SK-N-SH (cell line): ENCODE results near the gene NFIX. TPM values are rescaled to one million over a fixed set of nuclear protein-coding genes. Genes with fewer than 3 reads are reported as not detected.

Experiments
- CTCF ChIA-PET: fragments of 300-600, 350-600 bp; formaldehyde crosslinking; extraction: SDS; loops from one replicate; lab custom pipeline; 2021; lab: Yijun Ruan, JAX
- POLR2A ChIA-PET: fragments of 350-600 bp; sonication (Branson Sonifier 250); formaldehyde crosslinking; extraction: SDS; loops from one replicate; lab custom pipeline; 2020; ENCODE audit warnings: antibody characterized with exemption, inconsistent platforms; lab: Yijun Ruan, JAX
- DNase-seq: peaks from one replicate; pipeline ENCODE4 v3.0.0; 2012
- H2AFZ ChIP-seq: fragments of 200-600 bp; sonication (generic); 2 replicates; pipeline ENCODE4 v1.8.1; 2016; ENCODE audit warnings: antibody characterized with exemption, mild to moderate bottlenecking, low read depth
- H3F3A ChIP-seq: fragments of 200-600 bp; sonication (generic); replicated peaks from 2 replicates; pipeline ENCODE3; 2016; ENCODE audit warnings: antibody characterized with exemption, mild to moderate bottlenecking; ENCODE audit not compliant: insufficient read depth
- H3K27ac ChIP-seq, 2 experiments: fragments of 200-500 bp in 1 of 2; fragments of 200-600 bp in 1 of 2; sonication (Bioruptor generic) in 1 of 2; sonication (generic), shearing (Covaris generic) in 1 of 2; 2 replicates each; pipeline versions ENCODE4 v1.5.1 to v1.6.1; 2014 to 2016; ENCODE audit warnings: low read depth in 2 of 2, inconsistent platforms in 1 of 2, low read length in 1 of 2, mild to moderate bottlenecking in 1 of 2, mixed read lengths in 1 of 2
- H3K27me3 ChIP-seq: fragments of 200-600 bp; sonication (generic), shearing (Covaris generic); 2 replicates; pipeline ENCODE4 v1.6.1; 2016; ENCODE audit warnings: mixed run types; ENCODE audit not compliant: insufficient read depth
- H3K36me3 ChIP-seq, 2 experiments: fragments of 200-500 bp in 1 of 2; fragments of 200-600 bp in 1 of 2; sonication (Bioruptor generic) in 1 of 2; sonication (generic) in 1 of 2; replicated peaks in 1 of 2; 2 replicates each; pipeline versions ENCODE3 to v1.5.1; 2014 to 2016; ENCODE audit warnings: low read length in 1 of 2, mild to moderate bottlenecking in 1 of 2; ENCODE audit not compliant: insufficient read depth in 2 of 2, control insufficient read depth in 1 of 2
- H3K4me1 ChIP-seq, 2 experiments: fragments of 200-500 bp in 1 of 2; fragments of 200-600 bp in 1 of 2; sonication (Bioruptor generic) in 1 of 2; sonication (generic), shearing (Covaris generic) in 1 of 2; 2 replicates each; pipeline versions ENCODE4 v1.5.1 to v1.6.1; 2014 to 2016; ENCODE audit warnings: low read depth in 1 of 2, low read length in 1 of 2, mixed run types in 1 of 2; ENCODE audit not compliant: insufficient read depth in 2 of 2, control insufficient read depth in 1 of 2
- H3K4me2 ChIP-seq: fragments of 200-600 bp; sonication (generic), shearing (Covaris generic); 2 replicates; pipeline ENCODE4 v1.6.1; 2017; ENCODE audit warnings: mixed run types
- H3K4me3 ChIP-seq, 2 experiments: fragments of 200-500 bp in 1 of 2; fragments of 200-600 bp in 1 of 2; sonication (Bioruptor generic) in 1 of 2; sonication (generic), shearing (Covaris generic) in 1 of 2; 2 replicates each; pipeline versions ENCODE4 v1.5.1 to v1.8.1; 2014 to 2016; ENCODE audit warnings: low read depth in 2 of 2, inconsistent platforms in 1 of 2, low read length in 1 of 2, mild to moderate bottlenecking in 1 of 2, mixed read lengths in 1 of 2, moderate library complexity in 1 of 2
- H3K79me2 ChIP-seq: fragments of 200-600 bp; sonication (generic); 2 replicates; pipeline ENCODE4 v1.8.1; 2017; ENCODE audit warnings: mild to moderate bottlenecking; ENCODE audit not compliant: insufficient read depth
- H3K9ac ChIP-seq: fragments of 200-600 bp; sonication (generic); 2 replicates; pipeline ENCODE4 v1.6.1; 2017; ENCODE audit warnings: mixed run types
- H3K9me2 ChIP-seq: fragments of 200-600 bp; sonication (generic); 2 replicates; pipeline ENCODE4 v1.6.1; 2017; ENCODE audit warnings: mixed run types
- H3K9me3 ChIP-seq: fragments of 200-600 bp; sonication (generic); 2 replicates; pipeline ENCODE4 v1.6.1; 2017; ENCODE audit warnings: mixed run types, mild to moderate bottlenecking, moderate library complexity
- H4K20me1 ChIP-seq: fragments of 200-600 bp; sonication (generic); 2 replicates; pipeline ENCODE4 v1.6.1; 2017; ENCODE audit warnings: mild to moderate bottlenecking, mixed run types; ENCODE audit not compliant: insufficient read depth
- CHD2 ChIP-seq: fragments of 150-350 bp; IDR thresholded peaks from 2 replicates; pipeline ENCODE4 v1.6.1; 2018; ENCODE audit warnings: low read length; ENCODE audit not compliant: partially characterized antibody
- EZH2phosphoT487 ChIP-seq: fragments of 200-600 bp; sonication (generic); IDR thresholded peaks from 2 replicates; pipeline ENCODE4 v1.6.1; 2017; ENCODE audit warnings: low read depth, mixed run types, mild to moderate bottlenecking, antibody characterized with exemption, moderate library complexity, borderline replicate concordance
- FOSL2 ChIP-seq: IDR thresholded peaks from 2 replicates; pipeline ENCODE4 v1.4.0; 2012; ENCODE audit warnings: low read depth, mild to moderate bottlenecking, moderate library complexity, borderline replicate concordance
- FOXJ3 ChIP-seq: sonication (generic); formaldehyde crosslinking; IDR thresholded peaks from 2 replicates; pipeline ENCODE4 v1.5.1; 2020; ENCODE audit warnings: mild to moderate bottlenecking, missing genetic modification reagents
- FOXM1 ChIP-seq: IDR thresholded peaks from 2 replicates; pipeline ENCODE4 v1.4.0; 2012; ENCODE audit warnings: low read depth, mild to moderate bottlenecking
- GATA2 ChIP-seq: sonication (generic); formaldehyde crosslinking; IDR thresholded peaks from 2 replicates; pipeline ENCODE4 v1.5.0; 2020; ENCODE audit warnings: mild to moderate bottlenecking, missing genetic modification reagents
- POLR2AphosphoS5 ChIP-seq: IDR thresholded peaks from 2 replicates; pipeline ENCODE4 v1.6.1; 2012; ENCODE audit warnings: low read depth, low read length
- RAD21 ChIP-seq: IDR thresholded peaks from 2 replicates; pipeline ENCODE4 v1.6.1; 2012; ENCODE audit warnings: mild to moderate bottlenecking, low read length
- SMC3 ChIP-seq: IDR thresholded peaks from 2 replicates; pipeline ENCODE4 v1.6.1; 2012; ENCODE audit warnings: low read depth, low read length, improper control_type of control experiment
- TCF12 ChIP-seq: IDR thresholded peaks from 2 replicates; pipeline ENCODE4 v1.4.0; 2012
- TEAD4 ChIP-seq: IDR thresholded peaks from 2 replicates; pipeline ENCODE4 v1.4.0; 2012; ENCODE audit warnings: mild to moderate bottlenecking, borderline replicate concordance; ENCODE audit not compliant: insufficient read depth
- WGBS: methylation state at CpG from one replicate; pipeline ENCODE4 v1.1.6; 2017; ENCODE audit warnings: low lambda C conversion rate; 5-methylcytosine and 5-hydroxymethylcytosine counted together
- polyA plus RNA-seq, 3 experiments: library from polyadenylated mRNA; depleted of rRNA; stranded (reverse); fragments of >200 nt; gene quantifications; 2 replicates each; pipeline ENCODE4 v1.2.3, GENCODE V29; 2012
- TF ChIP-seq, protein P1 (sequence below): fragments of 200-600 bp; sonication (generic); IDR thresholded peaks from 2 replicates; pipeline ENCODE4 v1.6.1; 2017; ENCODE audit warnings: antibody characterized with exemption, mild to moderate bottlenecking, moderate library complexity
- TF ChIP-seq, protein P2 (sequence below): IDR thresholded peaks from 2 replicates; pipeline ENCODE4 v1.6.1; 2012; ENCODE audit warnings: mild to moderate bottlenecking, low read depth, low read length, moderate library complexity

NFIX gene
- polyA plus RNA-seq, 1 of the 3 experiments (the other 2 are of a cell fraction): 14.8 TPM

DNA sequence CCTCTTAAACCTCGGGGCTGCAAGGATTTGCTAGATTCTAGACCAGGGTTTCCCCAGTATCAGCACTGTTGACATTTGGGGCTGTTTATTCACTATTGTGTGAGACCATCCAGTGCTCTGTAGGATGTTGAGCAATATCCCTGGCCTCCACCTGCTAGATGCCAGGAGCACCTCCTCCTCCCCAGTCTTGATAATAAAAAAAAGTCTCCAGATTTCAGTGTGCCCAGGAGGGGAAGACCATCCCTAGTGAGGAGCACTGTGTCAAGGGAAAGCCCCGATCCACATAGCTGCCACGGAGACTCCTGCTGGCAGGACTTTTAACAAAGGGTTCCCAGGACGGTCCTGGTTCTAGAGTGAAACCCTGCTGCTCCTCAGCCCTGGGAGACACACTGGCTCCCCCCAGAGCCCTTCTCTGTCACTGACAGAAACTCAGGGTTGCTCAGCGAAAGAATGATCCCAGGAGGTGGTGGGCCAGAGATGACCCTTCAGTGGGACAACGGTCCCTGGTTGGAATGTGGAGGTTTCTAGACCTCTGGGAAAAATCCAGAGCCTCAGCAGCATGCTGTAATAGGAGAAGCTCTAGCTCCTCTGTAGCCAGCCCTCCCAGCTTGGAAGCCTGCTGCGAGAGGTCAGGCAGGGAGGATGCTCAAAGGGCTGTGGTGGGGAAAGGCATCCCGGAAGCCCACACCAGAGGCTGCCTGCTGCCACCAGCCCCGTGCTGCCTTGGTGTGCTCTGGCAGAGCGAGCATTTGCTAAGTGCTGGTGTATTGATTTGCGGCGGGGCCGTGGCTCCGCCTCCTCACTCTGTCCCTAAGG, 87.1 kb downstream of the NFIX start:
- no peak for TF ChIP-seq GATA2
- TF ChIP-seq EZH2phosphoT487: no peak
- no peak for TF ChIP-seq FOSL2
- TF ChIP-seq, protein P1, sequence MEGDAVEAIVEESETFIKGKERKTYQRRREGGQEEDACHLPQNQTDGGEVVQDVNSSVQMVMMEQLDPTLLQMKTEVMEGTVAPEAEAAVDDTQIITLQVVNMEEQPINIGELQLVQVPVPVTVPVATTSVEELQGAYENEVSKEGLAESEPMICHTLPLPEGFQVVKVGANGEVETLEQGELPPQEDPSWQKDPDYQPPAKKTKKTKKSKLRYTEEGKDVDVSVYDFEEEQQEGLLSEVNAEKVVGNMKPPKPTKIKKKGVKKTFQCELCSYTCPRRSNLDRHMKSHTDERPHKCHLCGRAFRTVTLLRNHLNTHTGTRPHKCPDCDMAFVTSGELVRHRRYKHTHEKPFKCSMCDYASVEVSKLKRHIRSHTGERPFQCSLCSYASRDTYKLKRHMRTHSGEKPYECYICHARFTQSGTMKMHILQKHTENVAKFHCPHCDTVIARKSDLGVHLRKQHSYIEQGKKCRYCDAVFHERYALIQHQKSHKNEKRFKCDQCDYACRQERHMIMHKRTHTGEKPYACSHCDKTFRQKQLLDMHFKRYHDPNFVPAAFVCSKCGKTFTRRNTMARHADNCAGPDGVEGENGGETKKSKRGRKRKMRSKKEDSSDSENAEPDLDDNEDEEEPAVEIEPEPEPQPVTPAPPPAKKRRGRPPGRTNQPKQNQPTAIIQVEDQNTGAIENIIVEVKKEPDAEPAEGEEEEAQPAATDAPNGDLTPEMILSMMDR: peak; percentile 23
- no peak for TF ChIP-seq TCF12
- TF ChIP-seq FOXM1: no peak
- TF ChIP-seq TEAD4: no peak
- TF ChIP-seq RAD21: peak; percentile 61
- no peak for TF ChIP-seq POLR2AphosphoS5
- no peak for TF ChIP-seq CHD2
- TF ChIP-seq, protein P2, sequence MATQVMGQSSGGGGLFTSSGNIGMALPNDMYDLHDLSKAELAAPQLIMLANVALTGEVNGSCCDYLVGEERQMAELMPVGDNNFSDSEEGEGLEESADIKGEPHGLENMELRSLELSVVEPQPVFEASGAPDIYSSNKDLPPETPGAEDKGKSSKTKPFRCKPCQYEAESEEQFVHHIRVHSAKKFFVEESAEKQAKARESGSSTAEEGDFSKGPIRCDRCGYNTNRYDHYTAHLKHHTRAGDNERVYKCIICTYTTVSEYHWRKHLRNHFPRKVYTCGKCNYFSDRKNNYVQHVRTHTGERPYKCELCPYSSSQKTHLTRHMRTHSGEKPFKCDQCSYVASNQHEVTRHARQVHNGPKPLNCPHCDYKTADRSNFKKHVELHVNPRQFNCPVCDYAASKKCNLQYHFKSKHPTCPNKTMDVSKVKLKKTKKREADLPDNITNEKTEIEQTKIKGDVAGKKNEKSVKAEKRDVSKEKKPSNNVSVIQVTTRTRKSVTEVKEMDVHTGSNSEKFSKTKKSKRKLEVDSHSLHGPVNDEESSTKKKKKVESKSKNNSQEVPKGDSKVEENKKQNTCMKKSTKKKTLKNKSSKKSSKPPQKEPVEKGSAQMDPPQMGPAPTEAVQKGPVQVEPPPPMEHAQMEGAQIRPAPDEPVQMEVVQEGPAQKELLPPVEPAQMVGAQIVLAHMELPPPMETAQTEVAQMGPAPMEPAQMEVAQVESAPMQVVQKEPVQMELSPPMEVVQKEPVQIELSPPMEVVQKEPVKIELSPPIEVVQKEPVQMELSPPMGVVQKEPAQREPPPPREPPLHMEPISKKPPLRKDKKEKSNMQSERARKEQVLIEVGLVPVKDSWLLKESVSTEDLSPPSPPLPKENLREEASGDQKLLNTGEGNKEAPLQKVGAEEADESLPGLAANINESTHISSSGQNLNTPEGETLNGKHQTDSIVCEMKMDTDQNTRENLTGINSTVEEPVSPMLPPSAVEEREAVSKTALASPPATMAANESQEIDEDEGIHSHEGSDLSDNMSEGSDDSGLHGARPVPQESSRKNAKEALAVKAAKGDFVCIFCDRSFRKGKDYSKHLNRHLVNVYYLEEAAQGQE: no peak
- no peak for TF ChIP-seq FOXJ3 (CRISPR knock-in tag)
- TF ChIP-seq SMC3: peak; percentile 22; the same call in 1 of the 2 replicates
- Histone ChIP-seq H3K4me1 (peaks cover 10 to 33% of the 10 kb centered on the region in 2 experiments; a peak in 3 of 4 replicates), H3K36me3 (peaks cover 13 to 37% of the 10 kb centered on the region in 2 experiments), H2AFZ (no peak overlapping the region), H3K27ac (peak overlapping the region in 1 of 2 experiments; percentile 23; a peak in 2 of 4 replicates), H3F3A (no peaks in the 10 kb centered on the region), H3K9me2 (no peaks in the 10 kb centered on the region), H3K9ac (no peak overlapping the region), H3K4me2 (no peak overlapping the region), H3K27me3 (no peaks in the 10 kb centered on the region), H3K4me3 (no peak overlapping the region), H4K20me1 (no peaks in the 10 kb centered on the region), H3K79me2 (no peaks in the 10 kb centered on the region), H3K9me3 (no peaks in the 10 kb centered on the region)
- POLR2A ChIA-PET: interaction anchor here (0.6 kb wide), 1 partner anchor 21 kb away, joined by 3 read pairs; no protein-coding TSS in a partner anchor
- WGBS: 90% methylated on average over 10 of the region's 14 CpGs
- CTCF ChIA-PET: interaction anchor here (0.7 to 35.2 kb wide), 10 partner anchors 10 to 117 kb away, joined by 3 to 506 read pairs (median 5); no protein-coding TSS in a partner anchor
- DNase-seq: peak; percentile 66
